Lung (tissue), 12 donors: Measurements from ENCODE around the gene PCDH9. TPM values are rescaled to one million over a fixed set of nuclear protein-coding genes. Genes with fewer than 3 reads are reported as not detected.
A peak's percentile ranks its signal among the peaks of the same experiment; 100 is the strongest.

Experiments used
- ATAC-seq: fragments of 200-7000 bp; cut with Tn5 transposase; one replicate; pipeline ENCODE4 v1.9.1; 2020; ENCODE audit warnings: moderate number of reproducible peaks; ENCODE audit not compliant: insufficient read depth, low FRiP score
- DNase-seq, 3 donors: peaks; one replicate each; pipeline ENCODE4 v3.0.0-alpha.2; 2013 to 2017
- H3K27ac ChIP-seq, 2 donors: one replicate each; pipeline ENCODE4 v1.5.1; 2013; ENCODE audit warnings: mild to moderate bottlenecking in 2 of 2, moderate library complexity in 2 of 2, control low read depth in 1 of 2, inconsistent platforms in 1 of 2, low read depth in 1 of 2, low read length in 1 of 2
- H3K27me3 ChIP-seq, 3 donors: one replicate each; pipeline ENCODE4 v1.5.1; 2013; ENCODE audit warnings: low read length in 2 of 3; ENCODE audit not compliant: control insufficient read depth in 3 of 3, insufficient read depth in 3 of 3
- H3K36me3 ChIP-seq, 4 donors: one replicate each; pipeline ENCODE4 v1.5.1; 2013; ENCODE audit warnings: low read length in 4 of 4, mild to moderate bottlenecking in 1 of 4, moderate library complexity in 1 of 4; ENCODE audit not compliant: control insufficient read depth in 4 of 4, insufficient read depth in 4 of 4
- H3K4me1 ChIP-seq, 5 donors: one replicate each; pipeline ENCODE4 v1.5.1; 2013; ENCODE audit warnings: low read length in 5 of 5, mild to moderate bottlenecking in 2 of 5, moderate library complexity in 1 of 5; ENCODE audit not compliant: control insufficient read depth in 5 of 5, insufficient read depth in 5 of 5
- H3K4me3 ChIP-seq: one replicate; pipeline ENCODE4 v1.5.1; 2013; ENCODE audit warnings: mild to moderate bottlenecking, control low read depth, moderate library complexity
- H3K9ac ChIP-seq, 2 donors: one replicate each; pipeline ENCODE4 v1.5.1; 2013; ENCODE audit warnings: low read length in 2 of 2, control low read depth in 1 of 2; ENCODE audit not compliant: insufficient read depth in 1 of 2
- H3K9me3 ChIP-seq, 4 donors: one replicate each; pipeline ENCODE4 v1.5.1; 2013; ENCODE audit warnings: low read length in 3 of 4, mild to moderate bottlenecking in 1 of 4, moderate library complexity in 1 of 4; ENCODE audit not compliant: control insufficient read depth in 4 of 4, insufficient read depth in 3 of 4
- WGBS, 2 donors: extraction: QIAGEN DNeasy Blood & Tissue Kit; methylation state at CpG; one replicate each; pipeline ENCODE4 v1.1.7; 2013; 5-methylcytosine and 5-hydroxymethylcytosine counted together
- polyA plus RNA-seq, 2 donors: library from polyadenylated mRNA; stranded (reverse); fragments of 200-250 nt; gene quantifications; one replicate each; pipeline ENCODE4 v1.2.1, GENCODE V29; 2013
- total RNA-seq, 2 donors: library from RNA; depleted of rRNA in 1 of 2; stranded (reverse); fragments of >200 nt in 1 of 2; gene quantifications; one replicate each; pipeline ENCODE4 v1.2.1, GENCODE V29; 2014 to 2021
- TF ChIP-seq, protein P1 (sequence below): IDR thresholded peaks from 2 replicates; pipeline ENCODE4 v1.5.1; 2012; ENCODE audit warnings: mild to moderate bottlenecking; ENCODE audit errors: control extremely low read depth, extremely low read depth
- donor health status: control.
- donor health status: control.
- donor health status: Bipolar disorder and iron deficiency.
- donor health status: healthy.
- donor health status: DM: yes; HTN: yes; CAD: no.

The PCDH9 gene
- total and polyA plus RNA-seq, 4 donors: 0.68 to 22.2 (median 4.1) TPM

DNA sequence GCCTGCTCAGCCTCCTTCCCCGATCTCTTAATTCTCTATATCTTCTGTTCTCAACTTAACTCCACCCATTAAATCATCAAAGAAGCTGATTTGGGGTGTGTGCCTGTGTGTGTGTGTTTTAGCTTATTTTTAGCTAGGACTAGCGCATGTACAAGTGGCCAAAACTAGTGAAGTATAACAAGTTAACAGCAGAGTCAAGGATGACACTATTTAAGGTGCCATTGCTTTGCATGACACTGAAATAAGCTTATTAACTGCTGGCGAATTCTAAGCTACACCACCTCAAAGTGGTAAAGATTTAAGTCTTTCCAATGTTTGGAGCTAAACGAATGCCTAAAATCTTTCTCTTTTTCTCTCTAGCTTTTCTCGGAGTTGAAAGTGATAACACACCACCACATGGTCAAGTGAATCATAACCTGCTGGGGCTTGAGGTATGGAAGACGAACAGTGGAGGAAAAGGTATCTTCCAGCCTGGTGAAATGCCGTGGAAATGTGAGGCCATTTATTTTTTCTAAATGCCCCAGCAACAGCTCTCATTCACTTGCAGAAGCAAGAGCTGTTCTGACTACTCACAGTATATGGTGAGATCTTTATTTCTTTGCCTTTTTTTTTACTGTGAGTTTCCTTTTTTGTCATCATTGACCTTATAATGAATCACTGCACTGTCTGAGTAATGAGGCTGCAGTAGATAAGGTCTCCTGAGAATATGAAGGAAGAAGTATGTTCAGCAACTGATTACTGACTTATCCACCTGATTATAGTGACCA lies 570.3 kb downstream of the PCDH9 start:
- TF ChIP-seq, protein P1, sequence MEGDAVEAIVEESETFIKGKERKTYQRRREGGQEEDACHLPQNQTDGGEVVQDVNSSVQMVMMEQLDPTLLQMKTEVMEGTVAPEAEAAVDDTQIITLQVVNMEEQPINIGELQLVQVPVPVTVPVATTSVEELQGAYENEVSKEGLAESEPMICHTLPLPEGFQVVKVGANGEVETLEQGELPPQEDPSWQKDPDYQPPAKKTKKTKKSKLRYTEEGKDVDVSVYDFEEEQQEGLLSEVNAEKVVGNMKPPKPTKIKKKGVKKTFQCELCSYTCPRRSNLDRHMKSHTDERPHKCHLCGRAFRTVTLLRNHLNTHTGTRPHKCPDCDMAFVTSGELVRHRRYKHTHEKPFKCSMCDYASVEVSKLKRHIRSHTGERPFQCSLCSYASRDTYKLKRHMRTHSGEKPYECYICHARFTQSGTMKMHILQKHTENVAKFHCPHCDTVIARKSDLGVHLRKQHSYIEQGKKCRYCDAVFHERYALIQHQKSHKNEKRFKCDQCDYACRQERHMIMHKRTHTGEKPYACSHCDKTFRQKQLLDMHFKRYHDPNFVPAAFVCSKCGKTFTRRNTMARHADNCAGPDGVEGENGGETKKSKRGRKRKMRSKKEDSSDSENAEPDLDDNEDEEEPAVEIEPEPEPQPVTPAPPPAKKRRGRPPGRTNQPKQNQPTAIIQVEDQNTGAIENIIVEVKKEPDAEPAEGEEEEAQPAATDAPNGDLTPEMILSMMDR: no peak
- Histone ChIP-seq H3K27ac (peak overlapping the region in 1 of 2 donors; percentile 0), H3K9ac (no peak overlapping the region), H3K36me3 (no peaks in the 10 kb centered on the region), H3K27me3 (no peaks in the 10 kb centered on the region), H3K9me3 (no peaks in the 10 kb centered on the region), H3K4me1 (peaks cover 0 to 15% (median 0%) of the 10 kb centered on the region in 5 donors), H3K4me3 (no peak overlapping the region)
- DNase-seq (no peak), ATAC-seq (no peak)
- WGBS, 2 donors: 91 to 92% methylated on average over 7 of the region's 7 CpGs

GRCh38 chr13:66659286-66659685 lies 570.9 kb downstream of the PCDH9 start:
- DNase-seq (no peak), ATAC-seq (no peak)
- TF ChIP-seq, protein P1: no peak
- WGBS, 2 donors: 86 to 98% methylated on average over 2 of the region's 2 CpGs
- H3K9me3 ChIP-seq: no peaks in the 10 kb centered on the region
- H3K27me3 ChIP-seq: no peaks in the 10 kb centered on the region
- no peak overlapping the region for H3K4me3 ChIP-seq
- H3K4me1 ChIP-seq: peaks cover 0 to 15% (median 0%) of the 10 kb centered on the region in 5 donors
- H3K9ac ChIP-seq: no peak overlapping the region
- H3K36me3 ChIP-seq: no peaks in the 10 kb centered on the region
- no peak overlapping the region for H3K27ac ChIP-seq

GRCh38 chr13:66657165-66657881 lies 572.8 kb downstream of the PCDH9 start:
- H3K4me3 ChIP-seq: no peak overlapping the region
- no peaks in the 10 kb centered on the region for H3K36me3 ChIP-seq
- H3K27ac ChIP-seq: no peak overlapping the region
- H3K27me3 ChIP-seq: no peaks in the 10 kb centered on the region
- H3K4me1 ChIP-seq: peaks cover 0 to 15% (median 0%) of the 10 kb centered on the region in 5 donors
- no peaks in the 10 kb centered on the region for H3K9me3 ChIP-seq
- DNase-seq (peak in 2 of 3 donors; percentile 38 to 60), ATAC-seq (peak; percentile 66)
- 54 to 69% methylated on average over 6 of the region's 6 CpGs for WGBS, 2 donors
- TF ChIP-seq, protein P1: no peak
- H3K9ac ChIP-seq: no peak overlapping the region
